Choroid plexus epithelial cell (primary cell): ENCODE data around the gene ANKH.
A peak's percentile ranks its signal among the peaks of the same experiment; 100 is the strongest.

Experiments used
- DNase-seq: peaks from one replicate; pipeline ENCODE4 v3.0.0-alpha.2; 2010; ENCODE audit warnings: low read depth
- H3K4me3 ChIP-seq: 2 replicates; pipeline ENCODE4 v1.5.1; 2011; ENCODE audit warnings: low read depth, mild to moderate bottlenecking, control low read depth, low read length, moderate library complexity
- CTCF ChIP-seq: conservative IDR thresholded peaks from 2 replicates; pipeline ENCODE4 v1.5.1; 2011; ENCODE audit warnings: low read depth, mild to moderate bottlenecking, control low read depth, inconsistent platforms, low read length, moderate library complexity

ANKH gene

GRCh38 chr5:14813747-14814146, 57.8 kb downstream of the ANKH start:
- no peak for DNase-seq
- no peak overlapping the region for H3K4me3 ChIP-seq
- TF ChIP-seq CTCF, result no peak

GRCh38 chr5:14812166-14812565, 59.4 kb downstream of the ANKH start:
- no peak for TF ChIP-seq CTCF
- H3K4me3 ChIP-seq, result no peak overlapping the region
- no peak for DNase-seq

GRCh38 chr5:14810928-14811572, 60.5 kb downstream of the ANKH start:
- no peak for DNase-seq
- no peak overlapping the region for H3K4me3 ChIP-seq

GRCh38 chr5:14810282-14810681, 61.3 kb downstream of the ANKH start:
- no peak for TF ChIP-seq CTCF
- no peak for DNase-seq

More at GRCh38 chr5:14810928-14811572, 60.5 kb downstream of the ANKH start:
- no peak for TF ChIP-seq CTCF

GRCh38 chr5:14809369-14810155, 62.0 kb downstream of the ANKH start:
- no peak for TF ChIP-seq CTCF
- peak overlapping the region; percentile 27 for H3K4me3 ChIP-seq
- DNase-seq, result peak; percentile 92

More at GRCh38 chr5:14810282-14810681, 61.3 kb downstream of the ANKH start:
- no peak overlapping the region for H3K4me3 ChIP-seq

GRCh38 chr5:14807471-14807870, 64.1 kb downstream of the ANKH start:
- no peak for TF ChIP-seq CTCF
- no peak overlapping the region for H3K4me3 ChIP-seq

More at GRCh38 chr5:14807471-14807870, 64.1 kb downstream of the ANKH start:
- DNase-seq, result no peak
